ENCODE data around the gene WASHC2C. TPM values are rescaled to one million over a fixed set of nuclear protein-coding genes. Genes with fewer than 3 reads are reported as not detected.
"Not testable (repeated sequence)": the region's sequence is repeated elsewhere in the genome, so short reads cannot be mapped to it uniquely, and the experiment has no call there.

The WASHC2C gene
- total RNA-seq, 4 donors from 2014 or later: 36.7 to 41.1 (median 38.0) TPM

- DNase-seq (ENCODE audit: low spot score in 2 of 2); H3K27ac ChIP-seq; H3K9me3 ChIP-seq; H3K27me3 ChIP-seq; H3K4me1 ChIP-seq; H3K4me3 ChIP-seq: not testable (repeated sequence)
- peaks cover 0 to 28% (median 0%) of the 10 kb centered on the region in 3 donors for H3K36me3 ChIP-seq
- 80 to 94% methylated on average over 1 of the region's 1 CpG for WGBS, 2 donors
- TF ChIP-seq CTCF (IDR thresholded peaks at IDR 0.05): peak in 3 of 5 experiments; percentile 6 to 9 (median 7)
Observed at GRCh38 chr10:45734867-45735266, 7.8 kb downstream of the WASHC2C start.

- not testable (repeated sequence) for DNase-seq (ENCODE audit: low spot score in 2 of 2); H3K27me3 ChIP-seq; H3K9me3 ChIP-seq; H3K4me1 ChIP-seq; H3K27ac ChIP-seq; H3K4me3 ChIP-seq
- 80 to 91% methylated on average over 4 to 7 of the region's 7 CpGs for WGBS, 2 donors
- H3K36me3 ChIP-seq: peaks cover 0 to 28% (median 0%) of the 10 kb centered on the region in 3 donors
Observed at GRCh38 chr10:45741559-45741958, 14.5 kb downstream of the WASHC2C start.

GRCh38 chr10:45742014-45742413 lies 14.9 kb downstream of the WASHC2C start:
- DNase-seq (ENCODE audit: low spot score in 2 of 2); H3K4me3 ChIP-seq; H3K27ac ChIP-seq; H3K9me3 ChIP-seq; H3K4me1 ChIP-seq; H3K27me3 ChIP-seq: not testable (repeated sequence)
- 90 to 97% methylated on average over 3 to 4 of the region's 7 CpGs for WGBS, 2 donors
- H3K36me3 ChIP-seq: peaks cover 0 to 31% (median 0%) of the 10 kb centered on the region in 3 donors

- H3K27ac ChIP-seq; H3K9me3 ChIP-seq; DNase-seq (ENCODE audit: low spot score in 2 of 2); H3K4me1 ChIP-seq; H3K4me3 ChIP-seq; H3K27me3 ChIP-seq: not testable (repeated sequence)
- H3K36me3 ChIP-seq: peaks cover 0 to 42% (median 0%) of the 10 kb centered on the region in 3 donors
- WGBS, 2 donors: 96 to 100% methylated on average over 2 to 3 of the region's 4 CpGs
Observed at GRCh38 chr10:45751141-45751540, 24.1 kb downstream of the WASHC2C start.

GRCh38 chr10:45752210-45752609 lies 25.1 kb downstream of the WASHC2C start:
- not testable (repeated sequence) for H3K27me3 ChIP-seq; H3K4me3 ChIP-seq; H3K9me3 ChIP-seq; H3K4me1 ChIP-seq; DNase-seq (ENCODE audit: low spot score in 2 of 2); H3K27ac ChIP-seq
- 86 to 91% methylated on average over 3 of the region's 5 CpGs for WGBS, 2 donors
- H3K36me3 ChIP-seq: peaks cover 0 to 33% (median 0%) of the 10 kb centered on the region in 3 donors

GRCh38 chr10:45753979-45754495 lies 27.0 kb downstream of the WASHC2C start:
- WGBS, 2 donors: 87 to 95% methylated on average over 6 to 7 of the region's 7 CpGs
- not testable (repeated sequence) for H3K4me1 ChIP-seq; H3K27me3 ChIP-seq; DNase-seq (ENCODE audit: low spot score in 2 of 2); H3K4me3 ChIP-seq; H3K9me3 ChIP-seq; H3K27ac ChIP-seq
- H3K36me3 ChIP-seq: peaks cover 0 to 36% (median 4%) of the 10 kb centered on the region in 3 donors

- H3K9me3 ChIP-seq; DNase-seq (ENCODE audit: low spot score in 2 of 2); H3K27ac ChIP-seq; H3K27me3 ChIP-seq; H3K4me3 ChIP-seq; H3K4me1 ChIP-seq: not testable (repeated sequence)
- 92 to 93% methylated on average over 4 of the region's 5 CpGs for WGBS, 2 donors
- peaks cover 0 to 39% (median 4%) of the 10 kb centered on the region in 3 donors for H3K36me3 ChIP-seq
Observed at GRCh38 chr10:45755083-45755482, 28.0 kb downstream of the WASHC2C start.

- H3K9me3 ChIP-seq; H3K27me3 ChIP-seq; H3K4me1 ChIP-seq; DNase-seq (ENCODE audit: low spot score in 2 of 2); H3K4me3 ChIP-seq; H3K27ac ChIP-seq: not testable (repeated sequence)
- H3K36me3 ChIP-seq: peaks cover 0 to 39% (median 4%) of the 10 kb centered on the region in 3 donors
- 88 to 100% methylated on average over 1 of the region's 3 CpGs for WGBS, 2 donors
Observed at GRCh38 chr10:45756065-45756464, 29.0 kb downstream of the WASHC2C start.

GRCh38 chr10:45757661-45758396 lies 30.8 kb downstream of the WASHC2C start:
- H3K4me1 ChIP-seq; H3K9me3 ChIP-seq; H3K27me3 ChIP-seq; DNase-seq (ENCODE audit: low spot score in 2 of 2); H3K4me3 ChIP-seq; H3K27ac ChIP-seq: not testable (repeated sequence)
- H3K36me3 ChIP-seq: peaks cover 0 to 39% (median 4%) of the 10 kb centered on the region in 3 donors
- WGBS, 2 donors: 80 to 91% methylated on average over 8 of the region's 8 CpGs

- not testable (repeated sequence) for H3K9me3 ChIP-seq; DNase-seq (ENCODE audit: low spot score in 2 of 2); H3K4me1 ChIP-seq; H3K4me3 ChIP-seq; H3K27ac ChIP-seq; H3K27me3 ChIP-seq
- H3K36me3 ChIP-seq: peaks cover 0 to 29% (median 4%) of the 10 kb centered on the region in 3 donors
- WGBS, 2 donors: 84 to 87% methylated on average over 6 of the region's 6 CpGs
Observed at GRCh38 chr10:45761622-45762021, 34.6 kb downstream of the WASHC2C start.

GRCh38 chr10:45763037-45763436 lies 36.0 kb downstream of the WASHC2C start:
- not testable (repeated sequence) for DNase-seq (ENCODE audit: low spot score in 2 of 2); H3K27ac ChIP-seq; H3K4me3 ChIP-seq; H3K27me3 ChIP-seq; H3K4me1 ChIP-seq; H3K9me3 ChIP-seq
- H3K36me3 ChIP-seq: peaks cover 0 to 26% (median 0%) of the 10 kb centered on the region in 3 donors
- 92 to 95% methylated on average over 2 of the region's 3 CpGs for WGBS, 2 donors

- H3K4me1 ChIP-seq; H3K4me3 ChIP-seq; H3K9me3 ChIP-seq; H3K27me3 ChIP-seq; H3K27ac ChIP-seq; DNase-seq (ENCODE audit: low spot score in 2 of 2): not testable (repeated sequence)
- WGBS, 2 donors: 95 to 99% methylated on average over 4 of the region's 4 CpGs
- peaks cover 0 to 19% (median 4%) of the 10 kb centered on the region in 3 donors for H3K36me3 ChIP-seq
Observed at GRCh38 chr10:45768334-45768733, 41.3 kb downstream of the WASHC2C start.
